Muscle of leg (tissue), 11 donors: ENCODE results near the gene TTLL10. TPM values are rescaled to one million over a fixed set of nuclear protein-coding genes. Genes with fewer than 3 reads are reported as not detected.

Experiments
- DNase-seq: peaks from one replicate; pipeline ENCODE4 v3.0.0; 2013
- H3K27ac ChIP-seq: one replicate; pipeline ENCODE4 v1.5.1; 2013; ENCODE audit warnings: mild to moderate bottlenecking, low read length, control low read depth
- H3K27me3 ChIP-seq: one replicate; pipeline ENCODE4 v1.6.1; 2013; ENCODE audit warnings: low read length; ENCODE audit not compliant: control insufficient read depth, insufficient read depth
- H3K36me3 ChIP-seq: one replicate; pipeline ENCODE4 v1.6.1; 2013; ENCODE audit warnings: low read length; ENCODE audit not compliant: control insufficient read depth, insufficient read depth
- H3K4me1 ChIP-seq: one replicate; pipeline ENCODE4 v1.6.1; 2013; ENCODE audit warnings: low read length; ENCODE audit not compliant: control insufficient read depth, insufficient read depth
- H3K4me3 ChIP-seq: one replicate; pipeline ENCODE4 v1.5.1; 2013; ENCODE audit warnings: low read length, control low read depth
- H3K9me3 ChIP-seq: replicated peaks from 2 replicates; pipeline ENCODE4 v1.6.1; 2013; ENCODE audit warnings: low read depth, low read length; ENCODE audit not compliant: control insufficient read depth
- WGBS: methylation state at CpG from one replicate; pipeline ENCODE4 v1.1.5; 2013; ENCODE audit warnings: missing lambda C conversion rate; ENCODE audit not compliant: insufficient coverage; 5-methylcytosine and 5-hydroxymethylcytosine counted together
- polyA plus RNA-seq, 8 donors: library from polyadenylated mRNA; unstranded; fragments of 120-200 nt; gene quantifications; one replicate each; pipeline versions ENCODE4 v1.2.1 to v1.2.3, GENCODE V29; 2013; ENCODE audit warnings: inconsistent platforms in 1 of 8, low replicate concordance in 1 of 8; ENCODE audit not compliant: insufficient read length in 8 of 8, insufficient read depth in 1 of 8
- total RNA-seq: library from RNA; stranded (reverse); fragments of 120-200 nt; gene quantifications from one replicate; pipeline ENCODE4 v1.2.4, GENCODE V29; 2013

The TTLL10 gene
- total and polyA plus RNA-seq, 9 donors, result 0.09 to 0.59 (median 0.28) TPM; not detected in 1

- H3K27me3 ChIP-seq, result peaks cover 57% of the 10 kb centered on the region
- peaks cover 33% of the 10 kb centered on the region for H3K4me1 ChIP-seq
- WGBS, result 38% methylated on average over 18 of the region's 23 CpGs
- no peaks in the 10 kb centered on the region for H3K9me3 ChIP-seq
- no peak overlapping the region for H3K4me3 ChIP-seq
- H3K36me3 ChIP-seq, result no peaks in the 10 kb centered on the region
- no peak for DNase-seq
- no peak overlapping the region for H3K27ac ChIP-seq
These were observed 70.1 kb downstream of the TTLL10 start for GRCh38 chr1:1243807-1244191.

GRCh38 chr1:1244192-1244811 is 70.6 kb downstream of the TTLL10 start:
- peaks cover 52% of the 10 kb centered on the region for H3K27me3 ChIP-seq
- no peak overlapping the region for H3K4me3 ChIP-seq
- no peaks in the 10 kb centered on the region for H3K36me3 ChIP-seq
- H3K9me3 ChIP-seq, result no peaks in the 10 kb centered on the region
- peaks cover 28% of the 10 kb centered on the region for H3K4me1 ChIP-seq
- 41% methylated on average over 27 of the region's 30 CpGs for WGBS
- no peak for DNase-seq
- H3K27ac ChIP-seq, result no peak overlapping the region

- Histone ChIP-seq H3K9me3 (no peaks in the 10 kb centered on the region), H3K4me1 (peaks cover 20% of the 10 kb centered on the region), H3K4me3 (no peak overlapping the region), H3K36me3 (no peaks in the 10 kb centered on the region), H3K27ac (no peak overlapping the region), H3K27me3 (peaks cover 42% of the 10 kb centered on the region)
- no peak for DNase-seq
- 45% methylated on average over 14 of the region's 23 CpGs for WGBS
These were observed 71.6 kb downstream of the TTLL10 start for GRCh38 chr1:1245178-1245816.

- peaks cover 39% of the 10 kb centered on the region for H3K27me3 ChIP-seq
- no peaks in the 10 kb centered on the region for H3K9me3 ChIP-seq
- WGBS, result 20% methylated on average over 39 of the region's 45 CpGs
- DNase-seq, result no peak
- no peak overlapping the region for H3K27ac ChIP-seq
- no peak overlapping the region for H3K4me3 ChIP-seq
- H3K4me1 ChIP-seq, result peaks cover 20% of the 10 kb centered on the region
- peaks cover 2% of the 10 kb centered on the region for H3K36me3 ChIP-seq
These were observed 72.3 kb downstream of the TTLL10 start for GRCh38 chr1:1245817-1246576.

- H3K27ac ChIP-seq, result no peak within 1 kb of the TSS
- H3K4me3 ChIP-seq, result no peak within 1 kb of the TSS
- 2% methylated on average over 70 of the region's 74 CpGs for WGBS
These were observed 73.1 kb downstream of the TTLL10 start, which contains the start of gene C1QTNF12 for GRCh38 chr1:1246577-1247340. TSS of gene C1QTNF12 (minus strand) at chr1:1246722. CDS start at chr1:1246690, 32 bp downstream.

GRCh38 chr1:1247341-1247913 is 73.7 kb downstream of the TTLL10 start:
- Histone ChIP-seq H3K4me1 (peaks cover 20% of the 10 kb centered on the region), H3K27ac (no peak overlapping the region), H3K9me3 (no peaks in the 10 kb centered on the region), H3K27me3 (peaks cover 33% of the 10 kb centered on the region), H3K4me3 (no peak overlapping the region), H3K36me3 (peaks cover 4% of the 10 kb centered on the region)
- DNase-seq, result no peak
- WGBS, result 46% methylated on average over 17 of the region's 25 CpGs

More at GRCh38 chr1:1246577-1247340, 73.1 kb downstream of the TTLL10 start, which contains the start of gene C1QTNF12:
- Histone ChIP-seq H3K36me3 (peaks cover 3% of the 10 kb centered on the region), H3K9me3 (no peaks in the 10 kb centered on the region), H3K4me1 (peaks cover 20% of the 10 kb centered on the region), H3K27me3 (peaks cover 33% of the 10 kb centered on the region)
- no peak for DNase-seq

Other genes with a start within 250 kb of the TTLL10 start
- 8.1 TPM for gene SAMD11, start 250.0 kb upstream of the TTLL10 start, total RNA-seq
- 1 to 10 TPM; 2.4 to 9.2 (median 6.2) TPM for gene SAMD11, start 250.0 kb upstream of the TTLL10 start, polyA plus RNA-seq
- gene NOC2L, start 214.6 kb upstream of the TTLL10 start, total RNA-seq, result 41.8 TPM
- gene NOC2L, start 214.6 kb upstream of the TTLL10 start, polyA plus RNA-seq, result 10 to 100 TPM; 39.8 to 49.9 (median 45.8) TPM
- 3.9 TPM for gene KLHL17, start 213.3 kb upstream of the TTLL10 start, total RNA-seq
- 1 to 10 TPM; 4.6 to 8.1 (median 6.2) TPM for gene KLHL17, start 213.3 kb upstream of the TTLL10 start, polyA plus RNA-seq
- not detected for gene PLEKHN1, start 207.4 kb upstream of the TTLL10 start, total RNA-seq
- 1 to 10 TPM in 1 of 8 donors, under 1 TPM in 2, not detected in 5; 0.14 to 1.3 (median 0.53) TPM for gene PLEKHN1, start 207.4 kb upstream of the TTLL10 start, polyA plus RNA-seq
- 3.1 TPM for gene PERM1, start 191.8 kb upstream of the TTLL10 start, total RNA-seq
- gene PERM1, start 191.8 kb upstream of the TTLL10 start, polyA plus RNA-seq, result 1 to 10 TPM in 7 of 8 donors, under 1 TPM in 1; 0.86 to 2.5 (median 1.8) TPM
- 39.4 TPM for gene HES4, start 173.8 kb upstream of the TTLL10 start, total RNA-seq
- 10 to 100 TPM; 14.4 to 31.3 (median 19.4) TPM for gene HES4, start 173.8 kb upstream of the TTLL10 start, polyA plus RNA-seq
- gene ISG15, start 160.4 kb upstream of the TTLL10 start, total RNA-seq, result 18.8 TPM
- 10 to 100 TPM in 5 of 8 donors, 1 to 10 TPM in 3; 8.2 to 14.3 (median 12.3) TPM for gene ISG15, start 160.4 kb upstream of the TTLL10 start, polyA plus RNA-seq
- gene AGRN, start 153.8 kb upstream of the TTLL10 start, total RNA-seq, result 16.0 TPM
- gene AGRN, start 153.8 kb upstream of the TTLL10 start, polyA plus RNA-seq, result 10 to 100 TPM; 35.9 to 92.0 (median 58.4) TPM
- gene RNF223, start 99.6 kb upstream of the TTLL10 start, total RNA-seq, result 0.09 TPM
- gene RNF223, start 99.6 kb upstream of the TTLL10 start, polyA plus RNA-seq, result under 1 TPM in 6 of 8 donors, not detected in 2; 0.08 to 0.23 (median 0.09) TPM
- 4.5 TPM for gene C1orf159, start 57.8 kb upstream of the TTLL10 start, total RNA-seq
- 1 to 10 TPM; 4.5 to 8.4 (median 6.7) TPM for gene C1orf159, start 57.8 kb upstream of the TTLL10 start, polyA plus RNA-seq
- 2.7 TPM for gene TNFRSF18, start 32.7 kb downstream of the TTLL10 start, total RNA-seq
- 1 to 10 TPM; 1.8 to 7.4 (median 3.3) TPM for gene TNFRSF18, start 32.7 kb downstream of the TTLL10 start, polyA plus RNA-seq
- gene TNFRSF4, start 40.3 kb downstream of the TTLL10 start, total RNA-seq, result 3.2 TPM
- 1 to 10 TPM; 1.5 to 3.3 (median 2.0) TPM for gene TNFRSF4, start 40.3 kb downstream of the TTLL10 start, polyA plus RNA-seq
- gene SDF4, start 58.1 kb downstream of the TTLL10 start, total RNA-seq, result 57.2 TPM
- 100 to 1,000 TPM in 4 of 8 donors, 10 to 100 TPM in 4; 87.5 to 117 (median 99.6) TPM for gene SDF4, start 58.1 kb downstream of the TTLL10 start, polyA plus RNA-seq
- gene B3GALT6, start 58.4 kb downstream of the TTLL10 start, total RNA-seq, result 19.2 TPM
- gene B3GALT6, start 58.4 kb downstream of the TTLL10 start, polyA plus RNA-seq, result 10 to 100 TPM; 19.0 to 22.8 (median 21.4) TPM
- 8.2 TPM for gene C1QTNF12, start 72.8 kb downstream of the TTLL10 start, total RNA-seq
- 1 to 10 TPM; 1.9 to 8.7 (median 4.5) TPM for gene C1QTNF12, start 72.8 kb downstream of the TTLL10 start, polyA plus RNA-seq
- gene UBE2J2, start 100.0 kb downstream of the TTLL10 start, total RNA-seq, result 29.6 TPM
- gene UBE2J2, start 100.0 kb downstream of the TTLL10 start, polyA plus RNA-seq, result 10 to 100 TPM; 36.0 to 48.3 (median 41.5) TPM
- gene SCNN1D, start 106.6 kb downstream of the TTLL10 start, total RNA-seq, result 2.9 TPM
- gene SCNN1D, start 106.6 kb downstream of the TTLL10 start, polyA plus RNA-seq, result 1 to 10 TPM; 2.9 to 8.5 (median 4.8) TPM
- 29.0 TPM for gene ACAP3, start 134.1 kb downstream of the TTLL10 start, total RNA-seq
- 10 to 100 TPM; 28.2 to 63.5 (median 52.3) TPM for gene ACAP3, start 134.1 kb downstream of the TTLL10 start, polyA plus RNA-seq
- gene PUSL1, start 134.7 kb downstream of the TTLL10 start, total RNA-seq, result 7.8 TPM
- gene PUSL1, start 134.7 kb downstream of the TTLL10 start, polyA plus RNA-seq, result 1 to 10 TPM; 6.1 to 8.6 (median 7.2) TPM
- 55.9 TPM for gene INTS11, start 150.8 kb downstream of the TTLL10 start, total RNA-seq
- gene INTS11, start 150.8 kb downstream of the TTLL10 start, polyA plus RNA-seq, result 100 to 1,000 TPM in 1 of 8 donors, 10 to 100 TPM in 7; 69.3 to 100 (median 86.6) TPM
- gene CPTP, start 150.9 kb downstream of the TTLL10 start, total RNA-seq, result 12.5 TPM
- gene CPTP, start 150.9 kb downstream of the TTLL10 start, polyA plus RNA-seq, result 10 to 100 TPM; 14.7 to 19.6 (median 17.8) TPM
- 2.4 TPM for gene TAS1R3, start 157.4 kb downstream of the TTLL10 start, total RNA-seq
- 1 to 10 TPM in 7 of 8 donors, under 1 TPM in 1; 0.96 to 3.8 (median 2.4) TPM for gene TAS1R3, start 157.4 kb downstream of the TTLL10 start, polyA plus RNA-seq
- 45.8 TPM for gene DVL1, start 175.5 kb downstream of the TTLL10 start, total RNA-seq
- 10 to 100 TPM; 38.2 to 50.5 (median 46.7) TPM for gene DVL1, start 175.5 kb downstream of the TTLL10 start, polyA plus RNA-seq
- gene MXRA8, start 184.7 kb downstream of the TTLL10 start, total RNA-seq, result 87.9 TPM
- gene MXRA8, start 184.7 kb downstream of the TTLL10 start, polyA plus RNA-seq, result 100 to 1,000 TPM in 1 of 8 donors, 10 to 100 TPM in 7; 56.2 to 113 (median 83.5) TPM
- 74.8 TPM for gene AURKAIP1, start 201.3 kb downstream of the TTLL10 start, total RNA-seq
- 10 to 100 TPM; 66.7 to 93.6 (median 74.7) TPM for gene AURKAIP1, start 201.3 kb downstream of the TTLL10 start, polyA plus RNA-seq
- 124 TPM for gene CCNL2, start 225.5 kb downstream of the TTLL10 start, total RNA-seq
- gene CCNL2, start 225.5 kb downstream of the TTLL10 start, polyA plus RNA-seq, result 100 to 1,000 TPM; 101 to 205 (median 156) TPM
- 99.3 TPM for gene MRPL20, start 233.4 kb downstream of the TTLL10 start, total RNA-seq
- 100 to 1,000 TPM in 5 of 8 donors, 10 to 100 TPM in 3; 97.9 to 121 (median 105) TPM for gene MRPL20, start 233.4 kb downstream of the TTLL10 start, polyA plus RNA-seq
- 13.9 TPM for gene ANKRD65, start 247.4 kb downstream of the TTLL10 start, total RNA-seq
- gene ANKRD65, start 247.4 kb downstream of the TTLL10 start, polyA plus RNA-seq, result 10 to 100 TPM; 10.6 to 24.1 (median 16.8) TPM